Mesenchymal stem cell (in vitro differentiated cells and primary cell): Measurements from ENCODE around the gene RBFOX1.
A peak's percentile ranks its signal among the peaks of the same experiment; 100 is the strongest.

Source experiments
- DNase-seq: peaks from one replicate; pipeline ENCODE4 v3.0.0-alpha.2; 2013
- H2AFZ ChIP-seq: one replicate; pipeline ENCODE4 v1.6.1; 2013; ENCODE audit warnings: low read depth, mild to moderate bottlenecking, control low read depth, inconsistent platforms, low read length, moderate library complexity
- H2AK5ac ChIP-seq: 2 replicates; pipeline ENCODE4 v1.6.1; 2013; ENCODE audit warnings: low read length, moderate library complexity, mild to moderate bottlenecking, inconsistent platforms; ENCODE audit not compliant: severe bottlenecking
- H2BK120ac ChIP-seq: one replicate; pipeline ENCODE4 v1.6.1; 2013; ENCODE audit warnings: low read depth, mild to moderate bottlenecking, inconsistent platforms, low read length, moderate library complexity
- H2BK12ac ChIP-seq, 2 experiments: one replicate each; pipeline ENCODE4 v1.6.1; 2013; ENCODE audit warnings: inconsistent platforms in 2 of 2, low read length in 2 of 2, mild to moderate bottlenecking in 2 of 2, moderate library complexity in 2 of 2, control low read depth in 1 of 2
- H2BK15ac ChIP-seq: one replicate; pipeline ENCODE4 v1.6.1; 2013; ENCODE audit warnings: mild to moderate bottlenecking, low read depth, inconsistent platforms; ENCODE audit not compliant: poor library complexity, severe bottlenecking
- H2BK5ac ChIP-seq: 2 replicates; pipeline ENCODE4 v1.6.1; 2013; ENCODE audit warnings: low read depth, mild to moderate bottlenecking, low read length, control low read depth, inconsistent platforms; ENCODE audit not compliant: poor library complexity, severe bottlenecking
- H3K14ac ChIP-seq, 2 experiments: one replicate each; pipeline ENCODE4 v1.6.1; 2013; ENCODE audit warnings: inconsistent platforms in 2 of 2, low read length in 2 of 2, control low read depth in 1 of 2, mild to moderate bottlenecking in 1 of 2, moderate library complexity in 1 of 2
- H3K18ac ChIP-seq, 2 experiments: one replicate each; pipeline ENCODE4 v1.6.1; 2013; ENCODE audit warnings: inconsistent platforms in 2 of 2, low read length in 2 of 2, control low read depth in 1 of 2, low read depth in 1 of 2, mild to moderate bottlenecking in 1 of 2
- H3K23ac ChIP-seq, 2 experiments: one replicate each; pipeline ENCODE4 v1.6.1; 2013; ENCODE audit warnings: inconsistent platforms in 2 of 2, low read length in 2 of 2, mild to moderate bottlenecking in 2 of 2, moderate library complexity in 2 of 2, control low read depth in 1 of 2
- H3K27ac ChIP-seq: 2 replicates; pipeline ENCODE4 v1.5.1; 2013; ENCODE audit warnings: mild to moderate bottlenecking, moderate library complexity, low read length, control low read depth, inconsistent platforms; ENCODE audit not compliant: poor library complexity, severe bottlenecking
- H3K27me3 ChIP-seq, 2 experiments: 2 replicates each; pipeline versions ENCODE4 v1.6.1 to v1.7.0; 2013; ENCODE audit warnings: low read length in 2 of 2, mild to moderate bottlenecking in 2 of 2, moderate library complexity in 2 of 2, control low read depth in 1 of 2, inconsistent platforms in 1 of 2; ENCODE audit not compliant: control insufficient read depth in 1 of 2, insufficient read depth in 1 of 2
- H3K36me3 ChIP-seq, 2 experiments: 2 replicates each; pipeline versions ENCODE4 v1.6.1 to v1.7.0; 2013; ENCODE audit warnings: low read length in 2 of 2, control low read depth in 1 of 2, inconsistent platforms in 1 of 2, low read depth in 1 of 2, mild to moderate bottlenecking in 1 of 2; ENCODE audit not compliant: insufficient read depth in 2 of 2, control insufficient read depth in 1 of 2
- H3K4ac ChIP-seq, 2 experiments: one replicate each; pipeline ENCODE4 v1.6.1; 2013; ENCODE audit warnings: inconsistent platforms in 2 of 2, low read length in 2 of 2, mild to moderate bottlenecking in 2 of 2, moderate library complexity in 2 of 2, control low read depth in 1 of 2, low read depth in 1 of 2
- H3K4me1 ChIP-seq: 2 replicates; pipeline ENCODE4 v1.6.1; 2013; ENCODE audit warnings: low read depth, low read length, control low read depth; ENCODE audit not compliant: control insufficient read depth, insufficient read depth
- H3K4me2 ChIP-seq: 2 replicates; pipeline ENCODE4 v1.6.1; 2013; ENCODE audit warnings: low read length, mild to moderate bottlenecking, inconsistent platforms; ENCODE audit not compliant: poor library complexity, severe bottlenecking
- H3K4me3 ChIP-seq, 2 experiments: 2 replicates each; pipeline versions ENCODE4 v1.5.1 to v1.7.0; 2013; ENCODE audit warnings: low read length in 2 of 2, mild to moderate bottlenecking in 2 of 2, control low read depth in 1 of 2, low read depth in 1 of 2; ENCODE audit not compliant: insufficient read depth in 1 of 2
- H3K79me1 ChIP-seq: replicated peaks from 2 replicates; pipeline ENCODE4 v1.6.1; 2013; ENCODE audit warnings: mild to moderate bottlenecking, control low read depth, low read length, inconsistent platforms; ENCODE audit not compliant: poor library complexity, severe bottlenecking
- H3K9ac ChIP-seq: 2 replicates; pipeline ENCODE4 v1.7.0; 2013; ENCODE audit warnings: mild to moderate bottlenecking, low read length, moderate library complexity
- H3K9me3 ChIP-seq: 2 replicates; pipeline ENCODE4 v1.7.0; 2013; ENCODE audit warnings: mild to moderate bottlenecking, low read length; ENCODE audit not compliant: control insufficient read depth
- H4K8ac ChIP-seq: one replicate; pipeline ENCODE4 v1.6.1; 2013; ENCODE audit warnings: inconsistent platforms, mild to moderate bottlenecking, low read length, moderate library complexity
- H4K91ac ChIP-seq: one replicate; pipeline ENCODE4 v1.6.1; 2013; ENCODE audit warnings: mild to moderate bottlenecking, low read length, inconsistent platforms
- WGBS: methylation state at CpG from one replicate; pipeline ENCODE4 v1.1.7; 2013; ENCODE audit warnings: mixed read lengths; 5-methylcytosine and 5-hydroxymethylcytosine counted together

Gene RBFOX1

DNA sequence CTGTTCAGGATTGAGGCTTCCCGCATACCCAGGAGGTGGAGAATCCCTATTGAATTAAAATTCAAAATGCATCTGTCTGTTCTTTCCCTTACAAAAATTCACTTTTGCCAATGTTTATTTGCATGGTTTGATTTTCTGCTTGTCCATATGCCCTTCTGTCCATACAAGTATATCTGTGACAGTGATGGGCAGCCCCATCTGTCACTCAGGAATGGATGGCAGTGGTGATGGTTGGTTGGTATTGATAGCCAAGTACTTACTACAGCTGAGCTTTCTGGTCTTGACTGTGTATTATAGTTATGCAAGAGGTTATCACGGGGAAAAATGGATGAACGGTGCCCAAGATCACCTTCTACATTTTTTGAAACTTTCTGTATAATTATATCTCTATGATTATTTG, 171.0 kb downstream of the RBFOX1 start:
- peak overlapping the region; percentile 20 for H2BK5ac ChIP-seq
- no peak overlapping the region for H3K14ac ChIP-seq
- no peak for DNase-seq
- H3K79me1 ChIP-seq = no peaks in the 10 kb centered on the region
- no peak overlapping the region for H3K27ac ChIP-seq
- no peak overlapping the region for H2BK120ac ChIP-seq
- no peak overlapping the region for H2BK15ac ChIP-seq
- H4K91ac ChIP-seq = no peak overlapping the region
- H3K4me3 ChIP-seq = no peak overlapping the region
- H2AFZ ChIP-seq = no peak overlapping the region
- H4K8ac ChIP-seq = no peak overlapping the region
- H3K4me2 ChIP-seq = no peak overlapping the region
- H3K36me3 ChIP-seq = no peaks in the 10 kb centered on the region
- H3K4me1 ChIP-seq = no peaks in the 10 kb centered on the region
- WGBS = no CpG with 5 or more reads among the region's 3 CpGs
- no peak overlapping the region for H3K23ac ChIP-seq
- no peak overlapping the region for H3K4ac ChIP-seq
- no peak overlapping the region for H3K18ac ChIP-seq
- no peaks in the 10 kb centered on the region for H3K27me3 ChIP-seq
- H2AK5ac ChIP-seq = no peak overlapping the region
- no peak overlapping the region for H3K9ac ChIP-seq
- peaks cover 11% of the 10 kb centered on the region for H3K9me3 ChIP-seq
- H2BK12ac ChIP-seq = no peak overlapping the region

DNA sequence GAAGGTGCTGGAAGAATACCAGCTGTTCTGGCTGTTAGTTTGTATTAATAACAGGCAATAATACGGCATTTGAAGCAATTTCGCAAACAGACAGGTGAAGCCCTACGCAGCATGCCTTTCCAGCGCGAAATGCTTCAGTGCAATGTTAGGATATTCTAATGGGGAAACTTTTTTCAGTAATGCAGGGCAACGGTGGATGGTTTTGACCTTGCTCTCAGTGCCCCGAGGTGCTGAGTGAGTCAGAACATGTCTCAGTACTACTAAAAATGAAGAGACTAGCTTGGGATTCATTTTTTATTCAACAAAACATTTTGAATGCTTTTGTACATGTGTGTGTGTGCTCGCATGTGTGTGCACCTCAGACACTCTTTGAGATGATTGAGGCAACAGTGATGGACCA, 172.2 kb downstream of the RBFOX1 start:
- no peak overlapping the region for H3K4me2 ChIP-seq
- no peak for DNase-seq
- no peak overlapping the region for H2BK12ac ChIP-seq
- H2BK5ac ChIP-seq = no peak overlapping the region
- no peak overlapping the region for H2AFZ ChIP-seq
- no peak overlapping the region for H3K4me3 ChIP-seq
- no peak overlapping the region for H4K8ac ChIP-seq
- H2BK15ac ChIP-seq = no peak overlapping the region
- H2AK5ac ChIP-seq = no peak overlapping the region
- no peak overlapping the region for H3K23ac ChIP-seq
- no peak overlapping the region for H3K4ac ChIP-seq
- H3K4me1 ChIP-seq = no peaks in the 10 kb centered on the region
- H2BK120ac ChIP-seq = no peak overlapping the region
- no peaks in the 10 kb centered on the region for H3K36me3 ChIP-seq
- no peak overlapping the region for H3K27ac ChIP-seq
- no peaks in the 10 kb centered on the region for H3K79me1 ChIP-seq
- H3K18ac ChIP-seq = no peak overlapping the region
- H4K91ac ChIP-seq = no peak overlapping the region
- no peaks in the 10 kb centered on the region for H3K27me3 ChIP-seq
- WGBS = 76% methylated on average over 6 of the region's 8 CpGs
- no peak overlapping the region for H3K9ac ChIP-seq
- H3K14ac ChIP-seq = no peak overlapping the region
- peaks cover 6% of the 10 kb centered on the region for H3K9me3 ChIP-seq

DNA sequence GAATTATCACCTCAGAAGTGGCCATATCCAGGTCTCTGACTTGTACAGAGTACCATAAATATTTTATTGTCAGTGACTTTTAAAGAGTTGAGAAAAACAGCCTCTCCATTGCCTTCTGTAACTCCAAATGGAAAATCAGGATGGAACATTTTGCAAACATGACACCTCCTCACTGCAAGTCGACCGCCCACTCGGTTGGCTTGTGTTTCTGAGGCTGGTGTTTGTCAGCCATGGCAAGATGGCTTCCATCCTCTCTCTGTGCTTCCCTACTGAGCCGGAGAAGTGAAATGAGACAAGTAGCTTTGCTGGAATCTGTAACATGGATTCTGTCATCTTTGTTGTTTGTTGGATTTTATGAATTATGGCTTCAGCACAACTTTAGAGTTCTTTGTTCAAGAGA, 172.8 kb downstream of the RBFOX1 start:
- Histone ChIP-seq H2BK5ac (no peak overlapping the region), H3K27me3 (no peaks in the 10 kb centered on the region), H3K9ac (no peak overlapping the region), H3K27ac (no peak overlapping the region), H2BK12ac (no peak overlapping the region), H3K4me2 (no peak overlapping the region), H4K8ac (no peak overlapping the region), H4K91ac (no peak overlapping the region), H2BK15ac (no peak overlapping the region), H3K14ac (no peak overlapping the region), H2AFZ (no peak overlapping the region), H3K36me3 (no peaks in the 10 kb centered on the region), H3K4ac (no peak overlapping the region), H2AK5ac (no peak overlapping the region), H3K23ac (no peak overlapping the region), H3K79me1 (no peaks in the 10 kb centered on the region), H3K18ac (no peak overlapping the region), H3K4me3 (no peak overlapping the region), H3K4me1 (no peaks in the 10 kb centered on the region), H3K9me3 (peaks cover 6% of the 10 kb centered on the region), H2BK120ac (no peak overlapping the region)
- WGBS = 88% methylated on average over 4 of the region's 4 CpGs
- DNase-seq = no peak

DNA sequence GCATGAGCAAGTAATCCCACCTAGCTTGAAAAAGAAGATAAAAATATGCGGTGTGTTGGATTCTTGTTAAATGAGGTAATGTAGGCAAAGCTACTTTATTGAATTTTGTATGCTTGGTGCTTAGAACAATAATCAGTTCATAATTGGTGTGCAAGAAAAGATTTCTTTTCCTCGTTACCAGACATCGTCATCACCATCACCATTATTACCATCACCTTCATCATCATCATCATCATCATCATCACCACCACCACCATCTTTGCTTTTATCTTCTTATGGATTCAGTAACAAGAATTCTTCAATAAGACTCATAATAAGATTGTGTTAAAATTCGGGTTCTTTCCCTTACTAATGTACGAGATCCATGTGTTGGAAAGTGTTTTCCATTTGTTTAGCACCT, 173.7 kb downstream of the RBFOX1 start:
- no peak overlapping the region for H4K91ac ChIP-seq
- no peak overlapping the region for H3K9ac ChIP-seq
- no peak overlapping the region for H2BK15ac ChIP-seq
- 81% methylated on average over 3 of the region's 5 CpGs for WGBS
- no peak overlapping the region for H3K4me2 ChIP-seq
- no peak overlapping the region for H4K8ac ChIP-seq
- no peak for DNase-seq
- H3K4me3 ChIP-seq = no peak overlapping the region
- H3K9me3 ChIP-seq = peaks cover 7% of the 10 kb centered on the region
- H2AK5ac ChIP-seq = no peak overlapping the region
- no peak overlapping the region for H3K23ac ChIP-seq
- no peak overlapping the region for H3K18ac ChIP-seq
- H3K4me1 ChIP-seq = no peaks in the 10 kb centered on the region
- no peak overlapping the region for H2BK12ac ChIP-seq
- no peak overlapping the region for H2BK120ac ChIP-seq
- no peak overlapping the region for H2AFZ ChIP-seq
- H3K27ac ChIP-seq = no peak overlapping the region
- H3K4ac ChIP-seq = no peak overlapping the region
- H3K14ac ChIP-seq = no peak overlapping the region
- H2BK5ac ChIP-seq = no peak overlapping the region
- H3K36me3 ChIP-seq = no peaks in the 10 kb centered on the region
- no peaks in the 10 kb centered on the region for H3K79me1 ChIP-seq
- no peaks in the 10 kb centered on the region for H3K27me3 ChIP-seq
